ENCODE results near the gene SNORC. TPM values are rescaled to one million over a fixed set of nuclear protein-coding genes. Genes with fewer than 3 reads are reported as not detected.

Gene SNORC
- total RNA-seq, 1 experiment from 2014 or later, result 3.4 TPM

DNA sequence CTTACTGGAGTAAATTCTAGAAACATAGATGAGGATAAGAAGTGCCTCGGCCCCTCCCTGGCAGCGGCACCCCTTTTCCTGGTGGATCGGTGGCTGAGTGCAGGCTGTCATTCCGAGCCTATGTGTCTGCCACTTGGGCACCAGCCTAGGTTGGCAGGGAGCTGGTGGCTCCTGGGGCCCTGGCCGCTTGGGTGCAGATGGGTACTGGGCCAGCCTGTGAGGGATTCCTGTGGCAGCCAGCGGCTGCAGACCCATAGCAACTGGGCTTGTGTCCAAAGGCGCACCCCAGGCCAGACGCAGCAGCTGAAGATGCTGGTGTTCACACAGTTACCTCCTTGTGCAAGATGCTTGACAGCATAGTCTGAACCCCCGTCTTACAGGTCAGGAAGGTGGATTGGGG lies 2.8 kb downstream of the SNORC start:
- ChIA-PET CTCF (interaction anchor here (1.0 kb wide), 1 partner anchor 14 kb away, joined by 5 read pairs; no protein-coding TSS in a partner anchor), POLR2A (no interaction called here)
- Mint-ChIP-seq H3K4me1 (peaks cover 4% of the 10 kb centered on the region; the same call in 1 of the 2 replicates), H3K27ac (no peak overlapping the region), H3K9me3 (no peaks in the 10 kb centered on the region), H3K36me3 (no peaks in the 10 kb centered on the region), H3K4me3 (no peak overlapping the region), H3K27me3 (ENCODE audit: low read depth) (peaks cover 18% of the 10 kb centered on the region)
- ATAC-seq (no peak), DNase-seq (ENCODE audit: low spot score) (no peak)
- TF ChIP-seq CREM (CRISPR knock-in tag; IDR thresholded peaks at IDR 0.05) (no peak), ZNF423 (CRISPR knock-in tag; IDR thresholded peaks at IDR 0.05) (no peak), ZNF416 (CRISPR knock-in tag; IDR thresholded peaks at IDR 0.05) (no peak), ATF6 (CRISPR knock-in tag; IDR thresholded peaks at IDR 0.05) (no peak), MAX (CRISPR knock-in tag; IDR thresholded peaks at IDR 0.05) (no peak), TEAD1 (CRISPR knock-in tag; IDR thresholded peaks at IDR 0.05) (no peak), FOXK1 (CRISPR knock-in tag; IDR thresholded peaks at IDR 0.05) (no peak), KAT7 (CRISPR knock-in tag; IDR thresholded peaks at IDR 0.05; ENCODE audit: borderline replicate concordance) (no peak), ZNF232 (CRISPR knock-in tag; IDR thresholded peaks at IDR 0.05) (no peak), ESRRA (CRISPR knock-in tag; IDR thresholded peaks at IDR 0.05; ENCODE audit: borderline replicate concordance) (no peak), GRHL2 (CRISPR knock-in tag; IDR thresholded peaks at IDR 0.05; ENCODE audit: insufficient replicate concordance, severe bottlenecking) (no peak)
- TF ChIP-seq, protein P1, sequence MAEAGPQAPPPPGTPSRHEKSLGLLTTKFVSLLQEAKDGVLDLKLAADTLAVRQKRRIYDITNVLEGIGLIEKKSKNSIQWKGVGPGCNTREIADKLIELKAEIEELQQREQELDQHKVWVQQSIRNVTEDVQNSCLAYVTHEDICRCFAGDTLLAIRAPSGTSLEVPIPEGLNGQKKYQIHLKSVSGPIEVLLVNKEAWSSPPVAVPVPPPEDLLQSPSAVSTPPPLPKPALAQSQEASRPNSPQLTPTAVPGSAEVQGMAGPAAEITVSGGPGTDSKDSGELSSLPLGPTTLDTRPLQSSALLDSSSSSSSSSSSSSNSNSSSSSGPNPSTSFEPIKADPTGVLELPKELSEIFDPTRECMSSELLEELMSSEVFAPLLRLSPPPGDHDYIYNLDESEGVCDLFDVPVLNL (CRISPR knock-in tag; IDR thresholded peaks at IDR 0.05; ENCODE audit: borderline replicate concordance, low read depth), result no peak

GRCh38 chr2:232873292-232873908 lies 3.3 kb downstream of the SNORC start:
- TF ChIP-seq GABPB1 (CRISPR knock-in tag; IDR thresholded peaks at IDR 0.05) (no peak), TCF7 (CRISPR knock-in tag; IDR thresholded peaks at IDR 0.05; ENCODE audit: low read depth) (no peak), NR1H2 (CRISPR knock-in tag; IDR thresholded peaks at IDR 0.05) (no peak)
- TF ChIP-seq, protein P2, sequence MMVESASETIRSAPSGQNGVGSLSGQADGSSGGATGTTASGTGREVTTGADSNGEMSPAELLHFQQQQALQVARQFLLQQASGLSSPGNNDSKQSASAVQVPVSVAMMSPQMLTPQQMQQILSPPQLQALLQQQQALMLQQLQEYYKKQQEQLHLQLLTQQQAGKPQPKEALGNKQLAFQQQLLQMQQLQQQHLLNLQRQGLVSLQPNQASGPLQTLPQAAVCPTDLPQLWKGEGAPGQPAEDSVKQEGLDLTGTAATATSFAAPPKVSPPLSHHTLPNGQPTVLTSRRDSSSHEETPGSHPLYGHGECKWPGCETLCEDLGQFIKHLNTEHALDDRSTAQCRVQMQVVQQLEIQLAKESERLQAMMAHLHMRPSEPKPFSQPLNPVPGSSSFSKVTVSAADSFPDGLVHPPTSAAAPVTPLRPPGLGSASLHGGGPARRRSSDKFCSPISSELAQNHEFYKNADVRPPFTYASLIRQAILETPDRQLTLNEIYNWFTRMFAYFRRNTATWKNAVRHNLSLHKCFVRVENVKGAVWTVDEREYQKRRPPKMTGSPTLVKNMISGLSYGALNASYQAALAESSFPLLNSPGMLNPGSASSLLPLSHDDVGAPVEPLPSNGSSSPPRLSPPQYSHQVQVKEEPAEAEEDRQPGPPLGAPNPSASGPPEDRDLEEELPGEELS (CRISPR knock-in tag; IDR thresholded peaks at IDR 0.05), result no peak
- ATAC-seq (no peak), DNase-seq (ENCODE audit: low spot score) (no peak)
- no peaks in the 10 kb centered on the region for H3K36me3 Mint-ChIP-seq
- peaks cover 24% of the 10 kb centered on the region for H3K27me3 Mint-ChIP-seq (ENCODE audit: low read depth)
- H3K27ac Mint-ChIP-seq, result no peak overlapping the region
- H3K9me3 Mint-ChIP-seq, result no peaks in the 10 kb centered on the region
- ChIA-PET POLR2A (interaction anchor here (0.8 kb wide), 1 partner anchor 157 kb away, joined by 5 read pairs; no protein-coding TSS in a partner anchor), CTCF (interaction anchor here (1.0 kb wide), 1 partner anchor 14 kb away, joined by 5 read pairs; no protein-coding TSS in a partner anchor)
- H3K4me1 Mint-ChIP-seq, result peaks cover 4% of the 10 kb centered on the region; the same call in 1 of the 2 replicates
- H3K4me3 Mint-ChIP-seq, result no peak overlapping the region
